Type B pancreatic cell (in vitro differentiated cells): Measurements from ENCODE around the gene OR9K2. TPM values are rescaled to one million over a fixed set of nuclear protein-coding genes. Genes with fewer than 3 reads are reported as not detected.

Experiments
- DNase-seq: peaks from one replicate; pipeline ENCODE4 v3.0.0; 2021; ENCODE audit warnings: mixed read lengths; ENCODE audit not compliant: unreplicated experiment; ENCODE audit errors: extremely low spot score
- H3K27ac Mint-ChIP-seq: 2 replicates; pipeline ENCODE4 v1.8.0; 2021; ENCODE audit warnings: mild to moderate bottlenecking, mixed read lengths
- H3K27me3 Mint-ChIP-seq: 2 replicates; pipeline ENCODE4 v1.8.0; 2021; ENCODE audit warnings: mixed read lengths
- H3K36me3 Mint-ChIP-seq: 2 replicates; pipeline ENCODE4 v1.8.0; 2021; ENCODE audit warnings: mixed read lengths
- H3K4me1 Mint-ChIP-seq: one replicate; pipeline ENCODE4 v1.8.0; 2021; ENCODE audit warnings: mixed read lengths; ENCODE audit not compliant: unreplicated experiment
- H3K4me3 Mint-ChIP-seq: 2 replicates; pipeline ENCODE4 v1.8.0; 2021; ENCODE audit warnings: mild to moderate bottlenecking, mixed read lengths
- H3K9me3 Mint-ChIP-seq: 2 replicates; pipeline ENCODE4 v1.8.0; 2021; ENCODE audit warnings: mixed read lengths
- CTCF ChIP-seq: fragments of 200-600 bp; sonication (generic); conservative IDR thresholded peaks from 2 replicates; pipeline ENCODE4 v1.5.0; 2021; ENCODE audit warnings: antibody characterized with exemption, mild to moderate bottlenecking
- long read RNA-seq: library from polyadenylated mRNA; unstranded; transcript quantifications from one replicate; pipeline ENCODE4 v2.0.0, GENCODE V29; 2020
- total RNA-seq: library from RNA; stranded (reverse); gene quantifications from 2 replicates; pipeline ENCODE4 v1.2.1, GENCODE V29; 2021; ENCODE audit warnings: low replicate concordance

OR9K2 gene
- total RNA-seq = not detected in 2 replicates
- long read RNA-seq = 0 reads

- Mint-ChIP-seq H3K27me3 (peaks cover 16% of the 10 kb centered on the region), H3K9me3 (no peaks in the 10 kb centered on the region), H3K27ac (no peak within 1 kb of the TSS), H3K4me1 (no peaks in the 10 kb centered on the region), H3K36me3 (no peaks in the 10 kb centered on the region), H3K4me3 (no peak within 1 kb of the TSS)
- no peak for DNase-seq
- TF ChIP-seq CTCF = no peak
Measured at GRCh38 chr12:55126106-55126505, at the start of gene OR9K2. TSS of gene OR9K2 (plus strand) at chr12:55126406. CDS start at chr12:55129835, 3,429 bp downstream.

DNA sequence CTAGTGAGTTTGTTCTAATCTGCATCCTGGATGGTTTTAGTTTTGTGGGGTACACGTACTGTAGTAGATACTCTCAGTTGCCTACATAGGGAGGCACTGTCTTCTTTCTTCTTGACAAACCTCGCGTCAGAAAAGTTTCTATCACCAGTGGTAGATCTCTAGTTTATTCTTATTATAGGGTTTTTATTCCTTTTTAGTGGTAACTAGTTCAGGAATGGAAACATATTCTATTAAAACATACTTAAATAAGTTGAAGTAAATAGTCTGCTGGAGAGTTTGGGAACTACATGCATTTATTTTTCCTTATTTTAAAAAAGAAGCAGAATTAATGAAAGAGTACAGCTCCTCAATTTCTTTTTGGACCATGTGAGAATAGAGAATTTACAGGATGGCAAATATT lies 33.6 kb upstream of the OR9K2 start:
- no peak overlapping the region for H3K27ac Mint-ChIP-seq
- peaks cover 3% of the 10 kb centered on the region for H3K27me3 Mint-ChIP-seq
- DNase-seq = no peak
- H3K4me3 Mint-ChIP-seq = no peak overlapping the region
- H3K9me3 Mint-ChIP-seq = no peaks in the 10 kb centered on the region
- peak; percentile 65 for TF ChIP-seq CTCF
- no peaks in the 10 kb centered on the region for H3K4me1 Mint-ChIP-seq
- no peaks in the 10 kb centered on the region for H3K36me3 Mint-ChIP-seq

GRCh38 chr12:55112378-55112875 lies 13.8 kb upstream of the OR9K2 start:
- Mint-ChIP-seq H3K36me3 (no peaks in the 10 kb centered on the region), H3K4me3 (no peak overlapping the region)
- TF ChIP-seq CTCF = no peak

GRCh38 chr12:55116152-55116551 lies 10.1 kb upstream of the OR9K2 start:
- H3K4me3 Mint-ChIP-seq = no peak overlapping the region
- no peak overlapping the region for H3K27ac Mint-ChIP-seq
- H3K4me1 Mint-ChIP-seq = no peaks in the 10 kb centered on the region

More at GRCh38 chr12:55112378-55112875, 13.8 kb upstream of the OR9K2 start:
- Mint-ChIP-seq H3K27ac (no peak overlapping the region), H3K4me1 (no peaks in the 10 kb centered on the region), H3K27me3 (no peaks in the 10 kb centered on the region), H3K9me3 (no peaks in the 10 kb centered on the region)
- no peak for DNase-seq

DNA sequence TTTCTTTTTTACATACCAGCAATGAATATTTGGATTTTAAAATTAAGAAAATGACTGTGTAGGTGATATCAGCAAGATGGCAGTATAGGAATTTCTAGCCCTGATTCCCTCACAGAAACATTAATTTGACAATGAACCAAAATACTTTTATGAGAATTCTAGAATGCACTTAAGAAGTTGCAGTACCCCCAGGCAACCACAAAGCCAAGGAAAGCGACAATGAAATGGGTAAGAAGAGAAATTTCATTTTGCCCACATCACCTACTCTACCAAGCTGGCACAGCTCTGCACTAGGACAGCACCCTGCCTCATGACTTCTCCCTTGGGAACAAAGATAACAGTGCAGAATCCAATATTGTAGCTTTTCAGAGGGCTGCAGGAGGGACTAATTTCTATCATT lies 6.6 kb downstream of the OR9K2 start:
- peak; percentile 51 for TF ChIP-seq CTCF
- H3K36me3 Mint-ChIP-seq = no peaks in the 10 kb centered on the region
- no peaks in the 10 kb centered on the region for H3K4me1 Mint-ChIP-seq
- no peak overlapping the region for H3K27ac Mint-ChIP-seq
- H3K4me3 Mint-ChIP-seq = no peak overlapping the region
- peaks cover 44% of the 10 kb centered on the region for H3K27me3 Mint-ChIP-seq
- no peaks in the 10 kb centered on the region for H3K9me3 Mint-ChIP-seq
- DNase-seq = no peak

More at GRCh38 chr12:55116152-55116551, 10.1 kb upstream of the OR9K2 start:
- TF ChIP-seq CTCF = no peak
- Mint-ChIP-seq H3K9me3 (no peaks in the 10 kb centered on the region), H3K36me3 (no peaks in the 10 kb centered on the region), H3K27me3 (no peaks in the 10 kb centered on the region)
- DNase-seq = no peak
